AG04450 (cell line): ENCODE results near the gene RPS26. TPM values are rescaled to one million over a fixed set of nuclear protein-coding genes. Genes with fewer than 3 reads are reported as not detected.

ENCODE experiments used
- CTCF ChIA-PET: fragments of 300-600, 350-600 bp; formaldehyde crosslinking; extraction: SDS; loops from one replicate; lab custom pipeline; 2022; ENCODE audit warnings: antibody characterized with exemption, inconsistent platforms; lab: Charles Lee
- POLR2A ChIA-PET: fragments of 350-600 bp; formaldehyde crosslinking; extraction: SDS; loops from one replicate; lab custom pipeline; 2021; ENCODE audit warnings: antibody characterized with exemption, inconsistent platforms; lab: Yijun Ruan, JAX
- DNase-seq: peaks from one replicate; pipeline ENCODE4 v3.0.0-alpha.2; 2011; ENCODE audit warnings: low read depth, low spot score
- H3K27ac ChIP-seq: one replicate; pipeline ENCODE4 v1.5.1; 2012; ENCODE audit warnings: low read depth, low read length, control low read depth
- H3K27me3 ChIP-seq: one replicate; pipeline ENCODE4 v1.6.0; 2012; ENCODE audit warnings: low read length; ENCODE audit not compliant: control insufficient read depth, insufficient read depth
- H3K4me3 ChIP-seq: 2 replicates; pipeline ENCODE4 v1.5.1; 2011; ENCODE audit warnings: mild to moderate bottlenecking, low read depth, low read length, control low read depth
- H3K9me3 ChIP-seq: 2 replicates; pipeline ENCODE4 v1.5.1; 2012; ENCODE audit warnings: low read length; ENCODE audit not compliant: control insufficient read depth, insufficient read depth
- polyA plus RNA-seq: library from polyadenylated mRNA; depleted of rRNA; stranded (reverse); fragments of >200 nt; gene quantifications from 2 replicates; pipeline ENCODE4 v1.2.3, GENCODE V29; 2011
- TF ChIP-seq, protein P1 (sequence below): IDR thresholded peaks from 2 replicates; pipeline ENCODE4 v1.5.1; 2011; ENCODE audit warnings: low read depth, low read length, control low read depth, inconsistent platforms

Gene RPS26
- polyA plus RNA-seq, 1 experiment: 348 TPM

- Histone ChIP-seq H3K4me3 (no peak overlapping the region), H3K27ac (no peak overlapping the region), H3K9me3 (no peaks in the 10 kb centered on the region), H3K27me3 (no peaks in the 10 kb centered on the region)
- ChIA-PET CTCF (interaction anchor here (1.7 kb wide), 1 partner anchor 36 kb away, joined by 8 read pairs; no protein-coding TSS in a partner anchor), POLR2A (no interaction called here)
- TF ChIP-seq, protein P1, sequence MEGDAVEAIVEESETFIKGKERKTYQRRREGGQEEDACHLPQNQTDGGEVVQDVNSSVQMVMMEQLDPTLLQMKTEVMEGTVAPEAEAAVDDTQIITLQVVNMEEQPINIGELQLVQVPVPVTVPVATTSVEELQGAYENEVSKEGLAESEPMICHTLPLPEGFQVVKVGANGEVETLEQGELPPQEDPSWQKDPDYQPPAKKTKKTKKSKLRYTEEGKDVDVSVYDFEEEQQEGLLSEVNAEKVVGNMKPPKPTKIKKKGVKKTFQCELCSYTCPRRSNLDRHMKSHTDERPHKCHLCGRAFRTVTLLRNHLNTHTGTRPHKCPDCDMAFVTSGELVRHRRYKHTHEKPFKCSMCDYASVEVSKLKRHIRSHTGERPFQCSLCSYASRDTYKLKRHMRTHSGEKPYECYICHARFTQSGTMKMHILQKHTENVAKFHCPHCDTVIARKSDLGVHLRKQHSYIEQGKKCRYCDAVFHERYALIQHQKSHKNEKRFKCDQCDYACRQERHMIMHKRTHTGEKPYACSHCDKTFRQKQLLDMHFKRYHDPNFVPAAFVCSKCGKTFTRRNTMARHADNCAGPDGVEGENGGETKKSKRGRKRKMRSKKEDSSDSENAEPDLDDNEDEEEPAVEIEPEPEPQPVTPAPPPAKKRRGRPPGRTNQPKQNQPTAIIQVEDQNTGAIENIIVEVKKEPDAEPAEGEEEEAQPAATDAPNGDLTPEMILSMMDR: no peak
- DNase-seq: no peak
Observed at GRCh38 chr12:56031987-56032386, 9.7 kb upstream of the RPS26 start.

- no peak for DNase-seq
- no peaks in the 10 kb centered on the region for H3K27me3 ChIP-seq
- no peak overlapping the region for H3K27ac ChIP-seq
- TF ChIP-seq, protein P1: no peak
- no peak overlapping the region for H3K4me3 ChIP-seq
- POLR2A ChIA-PET: no interaction called here
- CTCF ChIA-PET: interaction anchor here (0.6 kb wide), 1 partner anchor 41 kb away, joined by 3 read pairs; no protein-coding TSS in a partner anchor
- H3K9me3 ChIP-seq: no peaks in the 10 kb centered on the region
Observed at GRCh38 chr12:56034586-56035332, 7.0 kb upstream of the RPS26 start.

GRCh38 chr12:56037161-56037560 is 4.6 kb upstream of the RPS26 start:
- ChIA-PET POLR2A (interaction anchor here (0.5 kb wide), 1 partner anchor 9 kb away, joined by 3 read pairs; no protein-coding TSS in a partner anchor), CTCF (interaction anchor here (1.0 to 5.0 kb wide), 3 partner anchors 8 to 299 kb away, joined by 4 to 28 read pairs (median 16); partner anchors contain the start of gene SUOX)
- DNase-seq: no peak
- H3K9me3 ChIP-seq: no peaks in the 10 kb centered on the region
- TF ChIP-seq, protein P1: no peak
- H3K27me3 ChIP-seq: no peaks in the 10 kb centered on the region
- H3K4me3 ChIP-seq: no peak overlapping the region
- no peak overlapping the region for H3K27ac ChIP-seq

DNA sequence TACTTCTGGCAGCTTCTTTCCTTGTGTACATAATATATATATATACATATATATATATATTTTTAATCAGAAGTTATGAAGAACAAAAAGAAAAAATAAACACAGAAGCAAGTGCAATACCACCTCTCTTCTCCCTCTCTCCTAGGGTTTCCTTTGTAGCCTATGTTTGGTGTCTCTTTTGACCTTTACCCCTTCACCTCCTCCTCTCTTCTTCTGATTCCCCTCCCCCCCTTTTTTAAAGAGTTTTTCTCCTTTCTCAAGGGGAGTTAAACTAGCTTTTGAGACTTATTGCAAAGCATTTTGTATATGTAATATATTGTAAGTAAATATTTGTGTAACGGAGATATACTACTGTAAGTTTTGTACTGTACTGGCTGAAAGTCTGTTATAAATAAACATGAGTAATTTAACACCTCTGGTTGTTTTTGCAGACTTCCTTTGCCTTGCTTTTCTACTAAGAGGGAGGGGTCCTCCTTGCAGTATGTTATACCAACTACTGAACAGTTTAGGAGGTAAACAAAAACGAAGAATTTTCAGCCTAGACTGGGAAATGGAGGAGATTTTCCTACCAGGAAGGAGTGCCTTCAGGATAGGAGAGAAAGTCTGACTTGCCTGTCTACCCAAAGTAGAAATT is 3.6 kb upstream of the RPS26 start:
- POLR2A ChIA-PET: no interaction called here
- no peaks in the 10 kb centered on the region for H3K27me3 ChIP-seq
- H3K4me3 ChIP-seq: no peak overlapping the region
- TF ChIP-seq, protein P1: no peak
- CTCF ChIA-PET: interaction anchor here (1.0 to 5.0 kb wide), 3 partner anchors 9 to 300 kb away, joined by 4 to 28 read pairs (median 16); partner anchors contain the start of gene SUOX
- no peak for DNase-seq
- H3K27ac ChIP-seq: no peak overlapping the region
- H3K9me3 ChIP-seq: no peaks in the 10 kb centered on the region
